ENCODE measurements around the gene SCT. TPM values are rescaled to one million over a fixed set of nuclear protein-coding genes. Genes with fewer than 3 reads are reported as not detected.

Gene SCT
- total RNA-seq, 6 experiments from 2014 or later = not detected

DNA sequence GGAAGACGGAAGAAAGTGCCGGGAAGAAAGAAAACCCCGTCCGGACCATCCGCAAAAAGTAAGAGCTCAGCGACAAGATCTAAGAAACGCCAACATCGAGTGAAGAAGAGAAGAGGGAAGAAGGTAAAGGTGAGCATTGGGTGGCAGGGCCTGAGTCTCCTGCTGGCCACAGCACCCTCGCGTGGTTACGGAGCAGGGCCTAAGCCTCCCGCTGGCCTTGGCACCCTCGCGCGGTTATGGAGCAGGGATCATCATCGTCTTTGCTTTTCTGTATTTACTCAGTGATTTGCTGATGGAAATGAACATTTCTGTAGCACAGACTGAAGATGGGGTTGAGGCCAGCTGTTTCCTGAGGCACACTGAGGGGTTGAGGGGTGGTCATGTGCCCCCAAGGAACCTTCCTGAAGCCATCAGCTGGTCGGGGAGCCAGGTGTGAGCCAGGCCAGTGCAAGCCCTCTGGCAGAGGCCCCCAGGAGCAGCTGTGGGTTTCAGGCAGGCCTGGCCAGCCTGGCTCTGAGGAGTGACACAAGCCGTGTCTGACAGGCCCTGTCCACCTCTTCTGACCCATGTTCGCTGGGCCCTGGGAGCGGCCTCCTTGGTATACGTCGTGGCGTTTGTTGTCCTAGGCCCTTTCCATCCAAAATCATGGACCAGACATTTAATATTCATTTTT is 25.3 kb downstream of the SCT start:
- 94% methylated on average over 10 of the region's 23 CpGs for WGBS (ENCODE audit: insufficient coverage, low coverage, low lambda C conversion rate, missing lambda C conversion rate)
- H3K4me3 ChIP-seq = no peak overlapping the region
- intact Hi-C loops (cut with DNase I) = no loop called here
- no peak for TF ChIP-seq POLR2A (IDR thresholded peaks at IDR 0.05)
- TF ChIP-seq, protein P1, sequence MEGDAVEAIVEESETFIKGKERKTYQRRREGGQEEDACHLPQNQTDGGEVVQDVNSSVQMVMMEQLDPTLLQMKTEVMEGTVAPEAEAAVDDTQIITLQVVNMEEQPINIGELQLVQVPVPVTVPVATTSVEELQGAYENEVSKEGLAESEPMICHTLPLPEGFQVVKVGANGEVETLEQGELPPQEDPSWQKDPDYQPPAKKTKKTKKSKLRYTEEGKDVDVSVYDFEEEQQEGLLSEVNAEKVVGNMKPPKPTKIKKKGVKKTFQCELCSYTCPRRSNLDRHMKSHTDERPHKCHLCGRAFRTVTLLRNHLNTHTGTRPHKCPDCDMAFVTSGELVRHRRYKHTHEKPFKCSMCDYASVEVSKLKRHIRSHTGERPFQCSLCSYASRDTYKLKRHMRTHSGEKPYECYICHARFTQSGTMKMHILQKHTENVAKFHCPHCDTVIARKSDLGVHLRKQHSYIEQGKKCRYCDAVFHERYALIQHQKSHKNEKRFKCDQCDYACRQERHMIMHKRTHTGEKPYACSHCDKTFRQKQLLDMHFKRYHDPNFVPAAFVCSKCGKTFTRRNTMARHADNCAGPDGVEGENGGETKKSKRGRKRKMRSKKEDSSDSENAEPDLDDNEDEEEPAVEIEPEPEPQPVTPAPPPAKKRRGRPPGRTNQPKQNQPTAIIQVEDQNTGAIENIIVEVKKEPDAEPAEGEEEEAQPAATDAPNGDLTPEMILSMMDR (IDR thresholded peaks at IDR 0.05) = no peak
- ATAC-seq (no peak), DNase-seq (no peak)
- no peaks in the 10 kb centered on the region for H3K27me3 ChIP-seq
- H3K36me3 ChIP-seq = peaks cover 0 to 90% (median 50%) of the 10 kb centered on the region in 4 donors
- H3K27ac ChIP-seq = no peak overlapping the region
- peaks cover 0 to 17% (median 5%) of the 10 kb centered on the region in 4 donors for H3K4me1 ChIP-seq
- no peaks in the 10 kb centered on the region for H3K9me3 ChIP-seq

DNA sequence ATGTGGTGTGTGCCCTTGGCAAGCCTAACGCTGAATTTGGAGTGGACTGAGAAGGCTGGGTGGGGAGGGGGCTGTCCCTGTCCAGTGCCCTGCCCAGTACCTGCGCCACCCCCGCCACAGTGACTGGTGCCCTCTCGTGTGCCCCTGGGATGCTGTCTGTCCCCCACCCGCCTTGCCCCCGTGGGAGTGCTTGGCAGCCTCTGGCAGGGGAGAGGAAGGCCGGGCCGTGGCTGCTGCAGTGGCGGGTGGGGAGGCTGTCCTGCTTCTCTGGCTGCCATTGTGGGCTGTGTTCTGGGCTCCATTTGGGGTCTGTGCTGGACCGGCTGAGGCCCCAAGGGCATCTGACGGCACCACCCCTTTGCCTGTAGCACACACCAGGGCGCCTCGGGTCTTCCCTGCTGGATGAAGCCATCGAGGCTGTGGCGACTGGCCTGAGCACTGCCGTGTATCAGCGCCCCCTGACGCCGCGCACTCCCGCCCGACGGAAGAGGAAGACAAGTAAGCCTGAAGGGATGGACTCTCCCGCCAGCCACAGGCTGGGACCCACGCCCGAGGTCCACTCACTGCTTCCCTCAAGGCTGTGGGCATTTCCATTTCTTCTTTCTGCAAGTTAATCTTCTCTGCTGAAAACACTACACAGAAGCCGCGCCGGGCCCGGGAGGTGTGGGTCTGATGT is 28.8 kb downstream of the SCT start:
- Histone ChIP-seq H3K4me3 (no peak overlapping the region), H3K27ac (no peak overlapping the region), H3K9me3 (no peaks in the 10 kb centered on the region), H3K27me3 (no peaks in the 10 kb centered on the region), H3K4me1 (peaks cover 0 to 5% (median 2%) of the 10 kb centered on the region in 4 donors), H3K36me3 (peaks cover 0 to 89% (median 39%) of the 10 kb centered on the region in 4 donors)
- intact Hi-C loops (cut with DNase I) = no loop called here
- DNase-seq = no peak
- peak in 1 of 4 donors; percentile 3 for ATAC-seq
- TF ChIP-seq, protein P1 (IDR thresholded peaks at IDR 0.05) = no peak
- TF ChIP-seq POLR2A (IDR thresholded peaks at IDR 0.05) = no peak
- WGBS (ENCODE audit: insufficient coverage, low coverage, low lambda C conversion rate, missing lambda C conversion rate) = 88% methylated on average over 6 of the region's 30 CpGs

DNA sequence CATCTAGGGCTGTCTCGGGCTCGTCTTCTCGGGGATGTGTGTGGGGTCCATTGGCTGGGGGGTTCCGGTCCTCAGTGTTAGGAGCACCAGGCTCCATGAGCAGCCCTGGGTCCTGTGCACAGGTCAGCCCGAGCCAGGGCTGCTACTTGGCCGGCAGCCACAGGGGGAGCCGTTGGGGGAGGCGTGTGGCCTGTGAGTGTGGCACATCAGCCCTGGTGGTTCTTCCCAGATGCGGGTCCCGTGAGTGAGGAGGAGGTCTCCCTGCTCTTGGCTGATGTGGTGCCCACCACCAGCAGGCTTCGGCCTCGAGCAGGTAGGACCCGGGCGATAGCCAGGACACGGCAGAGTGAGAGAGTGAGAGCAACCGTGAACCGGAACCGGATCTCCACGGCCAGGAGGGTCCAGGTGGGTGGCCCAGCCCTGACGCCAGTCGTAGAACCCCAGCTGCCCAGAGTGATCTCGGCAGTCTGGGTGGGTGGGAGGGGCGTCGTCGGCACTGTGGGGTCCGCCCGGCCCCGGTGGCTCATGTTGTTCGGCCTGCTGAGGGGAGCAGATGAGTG is 29.7 kb downstream of the SCT start:
- no peak for TF ChIP-seq POLR2A (IDR thresholded peaks at IDR 0.05)
- TF ChIP-seq, protein P1 (IDR thresholded peaks at IDR 0.05) = no peak
- H3K4me1 ChIP-seq = no peaks in the 10 kb centered on the region
- H3K9me3 ChIP-seq = no peaks in the 10 kb centered on the region
- DNase-seq (no peak), ATAC-seq (no peak)
- intact Hi-C loops (cut with DNase I) = no loop called here
- H3K36me3 ChIP-seq = peaks cover 0 to 94% (median 42%) of the 10 kb centered on the region in 4 donors
- H3K27me3 ChIP-seq = no peaks in the 10 kb centered on the region
- WGBS (ENCODE audit: insufficient coverage, low coverage, low lambda C conversion rate, missing lambda C conversion rate) = 82% methylated on average over 9 of the region's 29 CpGs
- H3K4me3 ChIP-seq = no peak overlapping the region
- H3K27ac ChIP-seq = no peak overlapping the region

DNA sequence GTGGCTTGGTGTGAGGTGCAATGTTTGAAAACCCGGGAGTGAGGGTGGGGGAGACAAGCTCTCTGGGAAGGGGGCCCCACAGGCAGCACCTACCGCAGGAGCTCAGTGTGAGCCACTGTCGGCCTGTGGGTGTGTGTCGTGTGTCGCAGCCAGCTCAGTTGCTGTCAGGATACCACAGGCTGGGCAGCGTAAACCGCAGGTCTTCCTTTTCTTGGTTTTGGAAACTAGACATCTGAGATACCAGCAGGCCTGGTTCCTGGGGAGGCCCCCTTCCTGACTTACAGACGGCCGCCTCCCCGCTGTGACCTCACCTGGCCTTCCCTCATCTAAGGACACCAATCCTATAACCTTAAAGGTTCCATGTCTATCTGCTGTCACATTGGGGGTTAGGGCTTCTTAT is 30.6 kb downstream of the SCT start:
- TF ChIP-seq, protein P1 (IDR thresholded peaks at IDR 0.05) = no peak
- TF ChIP-seq POLR2A (IDR thresholded peaks at IDR 0.05) = no peak
- no peak overlapping the region for H3K27ac ChIP-seq
- no peak overlapping the region for H3K4me3 ChIP-seq
- H3K36me3 ChIP-seq = peaks cover 0 to 91% (median 41%) of the 10 kb centered on the region in 4 donors
- 80% methylated on average over 1 of the region's 10 CpGs for WGBS (ENCODE audit: insufficient coverage, low coverage, low lambda C conversion rate, missing lambda C conversion rate)
- DNase-seq (no peak), ATAC-seq (no peak)
- H3K9me3 ChIP-seq = no peaks in the 10 kb centered on the region
- H3K4me1 ChIP-seq = no peaks in the 10 kb centered on the region
- intact Hi-C loops (cut with DNase I) = no loop called here
- no peaks in the 10 kb centered on the region for H3K27me3 ChIP-seq

All from right lobe of liver (tissue), 6 donors.